GM12865 (cell line): ENCODE data around the gene DMC1.

Experiments
- DNase-seq: peaks from one replicate; pipeline ENCODE4 v3.0.0; 2010; ENCODE audit warnings: low read depth
- H3K4me3 ChIP-seq: 2 replicates; pipeline ENCODE4 v1.5.1; 2011; ENCODE audit warnings: mild to moderate bottlenecking, low read depth, low read length, control low read depth
- CTCF ChIP-seq: IDR thresholded peaks from 2 replicates; pipeline ENCODE4 v1.5.1; 2011; ENCODE audit warnings: low read length, control low read depth, low read depth, inconsistent platforms; ENCODE audit not compliant: insufficient read depth; ENCODE audit errors: missing control alignments

Gene DMC1

GRCh38 chr22:38565441-38565840 lies 4.5 kb downstream of the DMC1 start:
- TF ChIP-seq CTCF: no peak
- no peak overlapping the region for H3K4me3 ChIP-seq
- DNase-seq: no peak

- no peak for DNase-seq
- TF ChIP-seq CTCF: no peak
Observed at GRCh38 chr22:38564669-38565068, 5.3 kb downstream of the DMC1 start.

GRCh38 chr22:38554281-38554680 lies 15.7 kb downstream of the DMC1 start:
- DNase-seq: no peak

More at GRCh38 chr22:38564669-38565068, 5.3 kb downstream of the DMC1 start:
- no peak overlapping the region for H3K4me3 ChIP-seq

GRCh38 chr22:38549101-38549894 lies 20.7 kb downstream of the DMC1 start:
- TF ChIP-seq CTCF: no peak
- no peak for DNase-seq
- no peak overlapping the region for H3K4me3 ChIP-seq

More at GRCh38 chr22:38554281-38554680, 15.7 kb downstream of the DMC1 start:
- no peak for TF ChIP-seq CTCF
- no peak overlapping the region for H3K4me3 ChIP-seq

- no peak for TF ChIP-seq CTCF
- no peak for DNase-seq
- H3K4me3 ChIP-seq: no peak overlapping the region
Observed at GRCh38 chr22:38540701-38541100, 29.3 kb downstream of the DMC1 start.

GRCh38 chr22:38531251-38531938 lies 38.6 kb downstream of the DMC1 start:
- no peak for TF ChIP-seq CTCF
- H3K4me3 ChIP-seq: no peak overlapping the region
- no peak for DNase-seq

- DNase-seq: no peak
- no peak for TF ChIP-seq CTCF
- H3K4me3 ChIP-seq: no peak overlapping the region
Observed at GRCh38 chr22:38524429-38524828, 45.6 kb downstream of the DMC1 start.
